H54 (cell line): Measurements from ENCODE around the gene LIMS1.

Experiments
- DNase-seq: peaks from one replicate; pipeline ENCODE4 v3.0.0; 2011; ENCODE audit warnings: low spot score, mixed read lengths; ENCODE audit not compliant: insufficient read length
- FAIRE-seq: peaks from 3 replicates; lab custom pipeline; 2011; peaks lifted over from hg19 to GRCh38; lab: Jason Lieb, UNC
- POLR2A ChIP-seq: IDR thresholded peaks from 2 replicates; pipeline ENCODE4 v1.6.1; 2011; ENCODE audit warnings: low read depth, mild to moderate bottlenecking, low read length

The LIMS1 gene

DNA sequence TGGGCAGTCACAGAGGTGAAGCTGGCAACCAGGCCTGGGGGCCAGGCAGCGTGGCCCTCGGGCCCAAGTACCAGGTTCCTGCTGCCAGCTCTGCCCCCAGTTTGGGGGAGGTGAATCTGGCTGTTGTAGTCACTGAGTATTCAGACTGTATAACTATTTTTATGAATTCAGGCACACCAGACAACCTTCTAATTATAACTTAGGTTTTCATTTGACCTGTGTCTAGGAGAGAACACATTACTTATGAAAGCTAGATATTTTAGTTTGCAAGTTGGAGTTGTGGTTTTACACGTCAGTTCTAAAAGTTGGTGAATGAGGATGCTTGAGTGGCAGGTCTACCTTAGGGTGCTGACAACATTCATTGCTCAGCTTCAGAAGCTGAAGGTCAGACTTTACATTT, 71.7 kb downstream of the LIMS1 start:
- FAIRE-seq (no peak), DNase-seq (no peak)
- no peak for TF ChIP-seq POLR2A

DNA sequence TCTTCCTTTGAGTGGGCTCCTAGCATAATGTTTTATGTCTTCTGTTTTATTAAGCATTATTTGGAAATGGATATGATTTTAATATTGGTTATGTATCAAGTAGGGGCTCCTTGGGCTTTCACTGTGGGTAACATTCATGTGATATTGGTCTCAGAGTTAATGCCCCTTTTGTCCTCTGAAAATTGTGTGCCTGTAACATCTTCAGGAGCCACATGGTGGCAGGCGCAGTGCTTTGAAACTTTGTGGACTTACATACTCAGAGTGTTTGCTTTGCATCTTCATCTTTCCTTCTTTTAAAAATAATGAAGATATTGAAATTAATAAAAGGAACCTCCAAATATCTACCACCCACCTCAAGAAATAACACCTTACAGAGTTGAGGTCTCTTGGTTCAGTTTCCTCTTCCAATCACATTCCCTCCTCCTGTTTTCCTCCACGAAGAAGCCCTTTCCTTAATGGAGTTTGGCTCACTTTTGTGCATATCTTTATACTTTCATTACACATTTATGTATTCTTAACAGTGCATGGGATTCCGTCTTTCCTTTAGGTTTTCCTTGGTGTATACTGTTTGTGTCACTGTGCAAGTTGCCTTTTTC, 73.5 kb downstream of the LIMS1 start:
- FAIRE-seq: no peak
- no peak for TF ChIP-seq POLR2A
- DNase-seq: no peak

DNA sequence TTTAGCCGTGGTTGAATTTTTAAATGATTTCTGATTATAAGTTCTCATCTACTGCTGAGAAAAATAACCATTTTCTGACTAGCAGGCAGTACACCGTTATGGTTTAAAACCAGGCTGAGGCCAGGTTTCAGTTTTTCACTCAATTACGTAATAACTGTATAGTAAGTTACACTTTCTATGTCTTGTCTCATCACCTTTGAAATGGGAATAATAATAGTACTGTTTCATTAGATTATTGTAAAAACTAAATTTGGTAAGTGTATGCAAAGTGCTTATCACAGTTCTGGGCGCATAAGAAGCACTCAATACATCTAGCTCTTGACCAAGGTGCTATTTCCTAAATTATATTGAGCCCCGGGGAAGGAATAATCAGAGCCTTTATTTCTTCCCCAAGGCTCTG, 76.8 kb downstream of the LIMS1 start:
- DNase-seq: no peak
- FAIRE-seq: no peak
- no peak for TF ChIP-seq POLR2A

DNA sequence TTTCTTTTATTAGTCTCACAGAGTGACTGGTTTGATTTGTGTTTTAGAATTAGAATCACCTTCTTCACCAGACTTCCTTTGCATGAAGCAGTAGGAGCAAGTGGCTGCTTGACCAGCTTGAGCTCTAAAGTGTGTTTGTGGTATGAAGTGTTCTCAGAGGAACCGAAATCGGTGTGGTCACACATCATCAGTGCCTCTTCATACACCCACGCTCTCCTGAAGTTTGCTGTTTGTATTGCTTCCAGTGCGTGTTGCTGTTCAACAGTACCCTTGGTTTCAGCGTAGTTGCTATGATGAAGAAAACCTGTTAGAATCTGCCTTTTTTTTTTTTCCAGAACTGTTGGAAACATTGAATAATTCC, 77.9 kb downstream of the LIMS1 start:
- FAIRE-seq (no peak), DNase-seq (no peak)
- TF ChIP-seq POLR2A: no peak

DNA sequence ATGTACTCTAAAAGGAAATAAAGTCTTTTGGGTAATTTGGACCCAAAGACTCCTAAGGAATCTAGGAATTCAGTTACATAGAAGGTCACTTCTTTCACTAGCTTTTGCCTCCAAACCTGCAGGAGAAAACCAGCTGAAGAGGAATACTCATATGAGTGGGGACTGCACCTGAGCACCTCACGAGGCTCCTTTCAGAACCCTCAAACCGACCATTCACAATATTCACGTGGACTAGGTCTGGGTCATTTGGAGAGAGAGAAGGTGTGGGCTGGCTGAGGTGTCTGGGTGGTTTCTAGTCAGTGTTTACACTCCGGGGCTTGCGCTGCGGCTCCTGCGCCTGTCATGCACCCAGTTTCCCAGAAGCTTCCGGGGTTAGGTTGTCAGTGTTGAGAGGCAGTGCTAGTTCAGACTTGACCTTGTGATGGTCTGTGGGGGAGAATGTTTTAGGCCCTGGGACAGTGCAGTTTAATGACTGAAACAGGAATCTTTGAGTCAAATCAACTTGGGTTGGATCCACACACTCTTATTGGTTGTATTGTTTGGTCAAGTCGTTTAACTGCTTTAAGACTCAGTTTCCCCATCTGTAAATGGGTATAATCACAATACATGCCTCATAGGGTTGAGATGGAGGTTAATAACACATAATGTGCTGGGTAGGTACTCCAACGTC, 78.4 kb downstream of the LIMS1 start:
- FAIRE-seq: no peak
- no peak for TF ChIP-seq POLR2A
- no peak for DNase-seq

DNA sequence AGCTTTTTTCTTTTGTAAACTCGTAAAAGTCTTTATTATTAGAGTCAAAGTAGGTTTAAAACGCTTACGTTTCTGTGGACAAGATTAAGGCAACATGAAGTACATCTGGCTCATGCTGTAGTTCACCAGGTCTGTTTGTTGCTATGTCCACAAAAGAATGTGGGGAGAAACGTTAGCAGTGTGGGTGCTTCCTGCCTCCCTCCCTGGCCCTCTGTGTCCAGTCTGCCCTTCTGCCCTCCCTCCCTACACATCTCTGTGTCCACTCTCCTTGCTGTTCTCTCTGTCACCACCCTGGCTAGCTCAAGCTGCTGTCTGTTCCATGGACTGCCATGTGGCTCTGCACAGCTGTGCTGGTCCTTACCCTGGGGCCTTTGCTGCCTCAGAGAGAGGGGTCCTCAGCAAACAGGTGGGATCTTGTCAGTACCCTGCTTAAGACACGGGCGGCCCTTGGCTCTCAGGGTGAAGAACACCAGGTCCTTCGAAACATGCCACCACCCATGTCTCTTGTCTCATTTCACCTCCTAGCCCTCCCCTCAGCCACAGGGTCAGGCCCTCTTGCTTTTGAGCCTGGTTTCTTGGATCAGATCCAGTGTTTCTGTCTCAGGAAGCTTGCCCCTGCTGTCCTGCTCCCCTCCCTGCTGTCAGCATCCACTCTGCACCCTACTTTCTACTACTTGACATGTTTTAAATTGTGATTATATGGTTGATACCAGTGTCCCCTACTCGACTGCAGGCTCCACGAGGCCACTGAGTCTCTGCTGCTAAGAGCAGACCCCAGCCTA, 79.2 kb downstream of the LIMS1 start:
- DNase-seq (no peak), FAIRE-seq (no peak)
- TF ChIP-seq POLR2A: no peak

DNA sequence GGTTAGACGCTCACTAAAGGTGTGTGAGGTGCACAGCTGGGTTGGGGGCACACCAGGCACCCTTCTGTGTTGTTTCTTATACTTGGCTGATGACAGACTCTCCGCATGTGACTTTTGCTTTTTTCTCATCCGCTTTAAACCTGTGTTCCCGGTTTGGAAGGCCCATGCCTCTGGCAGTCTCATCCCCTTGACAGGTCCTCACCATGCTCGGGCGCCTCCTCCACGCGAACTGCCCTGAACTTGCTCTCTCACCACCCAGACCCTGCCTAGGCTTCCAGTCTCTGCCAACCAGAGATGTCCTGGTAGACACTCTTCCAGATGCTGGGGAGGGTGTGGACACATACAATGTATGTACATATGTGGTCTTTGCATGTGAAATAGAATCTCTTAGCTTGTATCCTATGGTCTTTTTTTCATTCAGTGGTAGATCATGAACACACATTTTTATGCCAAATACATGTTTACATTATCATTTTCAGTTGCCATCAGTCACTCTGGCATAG, 79.8 kb downstream of the LIMS1 start:
- DNase-seq: no peak
- FAIRE-seq: no peak

DNA sequence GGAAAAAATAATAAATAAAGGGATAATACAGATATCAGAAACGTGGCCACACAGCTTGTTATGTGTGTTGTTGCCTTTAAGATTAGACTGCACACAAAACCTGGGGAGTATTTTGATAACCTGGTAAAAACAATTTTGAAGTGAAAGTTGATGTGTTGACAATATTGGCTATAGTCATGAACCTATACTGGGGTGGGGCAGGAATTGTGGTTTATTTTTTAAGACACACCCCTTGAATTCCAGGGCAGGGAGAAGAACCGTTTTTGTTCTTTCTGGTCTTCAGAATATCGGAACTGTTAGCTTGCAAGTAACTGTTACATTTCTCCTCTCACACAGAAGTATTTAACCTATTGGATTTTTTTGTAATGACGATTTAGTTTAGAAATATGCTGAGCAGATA, 80.4 kb downstream of the LIMS1 start:
- FAIRE-seq (no peak), DNase-seq (no peak)
- no peak for TF ChIP-seq POLR2A

More for the DNA sequence above, 79.8 kb downstream of the LIMS1 start:
- TF ChIP-seq POLR2A: no peak

DNA sequence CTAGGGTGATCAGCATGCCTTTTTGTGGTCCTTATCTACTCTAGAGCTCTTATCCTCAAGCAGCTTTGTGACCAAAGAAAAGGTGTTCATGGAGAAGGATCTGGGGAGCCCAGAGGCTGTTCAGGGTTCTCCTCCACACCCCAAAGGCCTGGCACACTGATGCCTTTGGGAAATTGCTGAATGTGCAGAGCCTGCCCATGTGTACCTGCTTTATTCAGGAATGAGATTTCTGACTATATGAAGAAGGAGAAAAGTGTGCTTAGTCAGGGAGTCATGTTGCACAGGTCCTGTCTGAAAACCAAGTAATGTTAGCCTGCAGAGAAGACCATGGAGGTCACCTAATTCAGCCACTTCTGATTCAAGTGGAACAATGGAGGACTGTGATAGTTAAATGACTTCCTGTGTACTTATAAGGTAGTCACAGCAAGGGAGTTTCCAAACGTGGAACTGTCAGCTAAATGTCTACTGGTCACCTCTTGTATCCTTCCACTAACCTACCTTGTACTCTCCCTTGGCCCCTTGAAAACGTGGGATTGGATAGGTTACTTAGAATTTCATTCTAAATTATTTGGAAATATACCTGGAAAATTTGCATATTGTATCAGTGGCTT, 81.3 kb downstream of the LIMS1 start:
- DNase-seq: no peak
- TF ChIP-seq POLR2A: no peak
- FAIRE-seq: no peak

DNA sequence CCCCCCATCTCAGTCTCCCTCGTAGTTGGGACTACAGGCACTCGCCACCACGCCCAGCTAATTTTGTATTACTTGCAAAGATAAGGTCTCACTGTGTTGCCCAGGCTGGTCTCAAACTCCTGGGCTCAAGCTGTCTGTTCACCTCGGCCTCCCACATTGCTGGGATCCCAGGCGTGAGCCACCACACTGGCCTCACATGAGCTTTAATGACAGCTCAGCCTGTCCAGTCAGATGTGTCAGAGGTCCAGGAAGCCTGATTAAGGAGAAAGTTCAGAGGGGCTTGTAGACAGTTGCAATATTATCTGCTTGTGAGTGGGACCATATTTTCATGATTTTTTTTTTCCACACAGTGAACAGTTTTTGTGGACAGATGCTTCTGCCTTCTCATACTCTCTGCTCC, 82.0 kb downstream of the LIMS1 start:
- FAIRE-seq (no peak), DNase-seq (no peak)
- TF ChIP-seq POLR2A: no peak

DNA sequence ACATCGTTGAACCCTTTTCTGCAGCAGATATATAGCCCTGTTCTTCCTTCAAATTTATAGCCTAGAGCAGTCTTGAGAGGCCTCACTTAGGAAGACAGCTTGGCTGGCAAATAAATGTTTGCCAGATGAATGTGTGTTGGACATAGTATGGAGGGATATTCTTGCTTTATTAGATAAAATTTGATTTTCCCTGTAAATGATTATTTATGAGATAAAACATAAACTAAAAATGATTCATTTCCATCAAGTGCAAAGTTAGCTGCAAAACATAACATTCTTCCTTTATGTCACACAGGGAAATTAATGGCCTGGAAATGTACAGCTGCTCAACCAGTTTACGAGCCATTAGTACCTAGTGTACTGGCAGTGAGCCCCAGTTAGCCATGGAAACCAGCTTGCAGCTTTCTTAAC, 82.5 kb downstream of the LIMS1 start:
- DNase-seq (no peak), FAIRE-seq (no peak)
- no peak for TF ChIP-seq POLR2A

DNA sequence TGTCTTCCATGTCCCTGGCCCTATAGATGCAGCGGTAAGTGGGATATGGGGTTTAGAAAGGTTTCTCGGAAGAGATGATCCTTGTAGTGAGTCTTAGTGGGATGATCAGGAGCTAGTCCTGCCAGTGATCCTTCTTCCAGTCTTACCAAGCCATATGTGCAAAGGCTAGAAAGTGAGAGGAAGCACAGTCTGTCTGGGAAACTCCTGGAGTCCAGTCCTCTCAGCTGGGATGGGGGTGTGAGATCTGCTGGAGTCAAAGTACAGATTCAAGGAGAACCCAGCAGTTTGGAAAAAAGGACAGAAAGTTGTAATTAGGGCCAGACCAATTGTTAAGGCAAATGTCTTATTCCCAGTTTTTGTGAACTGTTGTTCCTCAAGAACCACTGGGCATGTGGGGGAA, 83.3 kb downstream of the LIMS1 start:
- FAIRE-seq (no peak), DNase-seq (no peak)
- no peak for TF ChIP-seq POLR2A

DNA sequence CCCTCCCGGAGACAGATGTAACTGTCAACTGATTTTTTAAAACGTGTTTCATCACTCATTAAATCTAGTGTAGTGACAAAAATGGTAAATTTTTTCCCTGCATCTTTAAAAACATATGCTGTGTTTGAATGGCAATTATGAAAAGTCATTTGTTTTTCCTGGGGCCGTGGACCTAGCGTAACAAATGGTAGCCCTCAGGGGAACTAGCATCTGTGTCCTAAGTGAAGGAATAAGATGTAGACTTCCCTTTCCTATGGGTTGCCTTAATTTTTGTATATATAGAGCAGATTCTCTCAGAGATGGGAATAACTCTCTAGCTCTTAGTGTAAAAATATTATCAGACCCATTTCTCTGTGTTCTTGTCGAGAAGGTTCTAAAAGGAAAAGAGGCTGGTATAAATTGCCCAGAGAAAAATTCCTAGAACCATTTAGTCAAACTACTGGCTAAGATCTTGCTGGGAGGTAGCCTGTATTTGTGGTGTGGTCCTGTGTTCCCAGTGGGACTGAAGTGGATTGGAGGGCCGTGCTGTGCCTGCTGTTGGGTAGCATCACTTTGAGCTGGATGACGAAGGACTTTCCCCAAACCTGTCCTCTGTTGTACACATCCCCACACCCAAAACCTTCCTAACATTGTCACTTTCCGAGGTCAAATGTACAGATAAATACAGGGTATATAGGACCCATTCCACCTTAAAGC, 85.8 kb downstream of the LIMS1 start:
- no peak for DNase-seq
- no peak for TF ChIP-seq POLR2A
- FAIRE-seq: peak; percentile 6
